Spleen (tissue), 11 donors: ENCODE data around the gene CA12. TPM values are rescaled to one million over a fixed set of nuclear protein-coding genes. Genes with fewer than 3 reads are reported as not detected.

ENCODE experiments used
- DNase-seq: peaks from one replicate; pipeline ENCODE4 v3.0.0-alpha.2; 2020
- H3K27ac ChIP-seq, 8 donors: fragments of 200-600 bp; sonication (generic) in 7 of 8; 1 replicate in 4 of 8; 2 replicates in 4 of 8; pipeline versions ENCODE4 v1.5.0 to v1.8.0; 2016 to 2021; ENCODE audit warnings: inconsistent platforms in 4 of 8, mild to moderate bottlenecking in 4 of 8, moderate library complexity in 1 of 8
- H3K27me3 ChIP-seq, 7 donors: fragments of 200-600 bp; sonication (generic) in 6 of 7; replicated peaks in 1 of 7; 1 replicate in 4 of 7; 2 replicates in 3 of 7; pipeline versions ENCODE4 v1.5.0 to v1.8.0; 2016 to 2021; ENCODE audit warnings: inconsistent platforms in 3 of 7, mild to moderate bottlenecking in 1 of 7
- H3K36me3 ChIP-seq, 6 donors: fragments of 200-600 bp; sonication (generic) in 5 of 6; 1 replicate in 4 of 6; 2 replicates in 2 of 6; pipeline versions ENCODE4 v1.5.0 to v1.8.0; 2016 to 2021; ENCODE audit warnings: inconsistent platforms in 2 of 6
- H3K4me1 ChIP-seq, 6 donors: fragments of 200-600 bp; sonication (generic) in 5 of 6; 1 replicate in 3 of 6; 2 replicates in 3 of 6; pipeline versions ENCODE4 v1.5.0 to v1.8.0; 2016 to 2021; ENCODE audit warnings: inconsistent platforms in 3 of 6
- H3K4me3 ChIP-seq, 8 donors: fragments of 200-600 bp; sonication (generic) in 7 of 8; 1 replicate in 4 of 8; 2 replicates in 4 of 8; pipeline versions ENCODE4 v1.5.0 to v1.8.0; 2016 to 2021; ENCODE audit warnings: inconsistent platforms in 4 of 8, mild to moderate bottlenecking in 4 of 8, moderate library complexity in 2 of 8
- H3K9me3 ChIP-seq, 8 donors: fragments of 200-600 bp; sonication (generic) in 7 of 8; 1 replicate in 4 of 8; 2 replicates in 4 of 8; pipeline versions ENCODE4 v1.5.0 to v1.8.0; 2016 to 2021; ENCODE audit warnings: inconsistent platforms in 4 of 8
- CTCF ChIP-seq, 11 experiments: fragments of 200-600 bp in 7 of 11; fragments of 450-650 bp in 4 of 11; sonication (generic) in 4 of 11; IDR thresholded peaks in 8 of 11; conservative IDR thresholded peaks in 3 of 11; 1 replicate in 7 of 11; 2 replicates in 4 of 11; pipeline versions ENCODE4 v1.4.0 to v1.8.0; 2016 to 2021; ENCODE audit warnings: antibody characterized with exemption in 11 of 11, inconsistent platforms in 4 of 11, mild to moderate bottlenecking in 1 of 11
- POLR2A ChIP-seq, 3 donors: fragments of 450-650 bp; IDR thresholded peaks; one replicate each; pipeline ENCODE4 v1.5.1; 2017; ENCODE audit warnings: antibody characterized with exemption in 3 of 3, mild to moderate bottlenecking in 1 of 3
- POLR2AphosphoS5 ChIP-seq, 3 donors: sonication (generic); formaldehyde crosslinking; IDR thresholded peaks; one replicate each; pipeline ENCODE4 v1.5.1; 2017; ENCODE audit warnings: antibody characterized with exemption in 3 of 3
- WGBS, 5 donors: extraction: QIAGEN DNeasy Blood & Tissue Kit in 3 of 5; methylation state at CpG; one replicate each; pipeline versions ENCODE4 v1.1.5 to v1.1.7; 2013 to 2018; 5-methylcytosine and 5-hydroxymethylcytosine counted together
- intact Hi-C: fragments of 100-400 bp; cut with DNase I; formaldehyde crosslinking; loops from one replicate; pipeline ENCODE4 v1.15.0; 2023; ENCODE audit warnings: low total_unique reads
- polyA plus RNA-seq, 3 donors: library from polyadenylated mRNA; stranded (reverse); fragments of 200-250 nt; gene quantifications; one replicate each; pipeline ENCODE4 v1.2.1, GENCODE V29; 2013
- total RNA-seq, 7 donors: library from RNA; depleted of rRNA in 3 of 7; stranded (reverse); fragments of >200 nt in 3 of 7; fragmentation: NEBNext Ultra II Directional in 4 of 7; extraction: Animal tissue kit (Norgen Biotek cat#: 25700) in 4 of 7; gene quantifications; one replicate each; pipeline versions ENCODE4 v1.1.0 to v1.2.1, GENCODE V29; 2016 to 2021
- donor health status: healthy with polysubstance abuse.
- donor health status: DM: no; HTN: no; CAD: no; lungs with moderate emphysema.
- donor health status: DM: no; HTN: no; CAD: no.
- donor health status: Bipolar disorder and iron deficiency.
- donor health status: healthy.
- donor health status: DM: no; HTN: no; CAD: no.
- donor health status: DM: yes; HTN: yes; CAD: no.

CA12 gene
- total and polyA plus RNA-seq, 10 donors = 0.02 to 3.3 (median 0.42) TPM

DNA sequence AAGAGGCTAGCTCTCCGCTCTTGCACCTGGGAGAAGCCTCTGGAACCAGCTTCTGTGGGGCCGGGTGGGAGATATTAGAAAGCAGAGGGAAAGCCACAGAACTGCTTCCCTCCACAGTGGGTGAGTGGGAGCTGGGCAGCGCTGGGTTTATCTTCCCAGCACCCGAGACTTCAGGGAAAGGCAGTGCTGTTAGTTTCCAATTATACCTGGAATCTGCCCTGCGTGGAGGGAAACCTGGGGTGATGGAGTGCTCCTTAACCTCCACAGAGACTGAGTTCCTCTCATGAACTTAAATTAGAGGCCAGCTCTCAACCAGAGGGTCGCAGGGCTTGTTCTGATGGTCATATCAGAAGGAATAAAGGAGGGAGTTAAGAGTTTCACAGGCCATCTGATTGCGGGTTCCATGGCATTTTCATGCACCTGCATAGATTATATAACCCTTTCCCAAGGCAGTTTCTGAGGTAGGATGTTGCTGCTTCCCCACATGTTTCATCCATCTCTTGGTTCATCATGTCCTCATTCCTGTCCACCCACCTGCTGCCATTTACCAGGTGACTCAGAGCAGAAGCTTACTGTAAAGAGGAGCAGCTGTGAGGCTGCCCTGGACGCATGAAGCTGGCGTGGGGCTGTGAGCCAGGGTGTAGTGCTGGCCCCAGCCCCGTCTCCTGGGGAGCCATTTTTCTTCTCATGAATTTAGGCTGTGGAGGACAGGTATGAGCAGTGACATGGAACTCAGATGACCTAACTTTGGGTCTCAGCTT, 42.5 kb downstream of the CA12 start:
- peaks cover 0 to 5% (median 0%) of the 10 kb centered on the region in 6 donors for H3K4me1 ChIP-seq
- intact Hi-C loops = no loop called here
- no peaks in the 10 kb centered on the region for H3K27me3 ChIP-seq
- WGBS, 5 donors = 84 to 92% (median 91%) methylated on average over 9 to 10 of the region's 10 CpGs
- no peaks in the 10 kb centered on the region for H3K36me3 ChIP-seq
- TF ChIP-seq POLR2AphosphoS5 (IDR thresholded peaks at IDR 0.05) (no peak), CTCF (IDR thresholded peaks at IDR 0.05 in 8 of 11, conservative IDR thresholded peaks at IDR 0.05 in 3 of 11) (no peak), POLR2A (IDR thresholded peaks at IDR 0.05) (no peak)
- no peak overlapping the region for H3K4me3 ChIP-seq
- no peaks in the 10 kb centered on the region for H3K9me3 ChIP-seq
- no peak for DNase-seq
- no peak overlapping the region for H3K27ac ChIP-seq

DNA sequence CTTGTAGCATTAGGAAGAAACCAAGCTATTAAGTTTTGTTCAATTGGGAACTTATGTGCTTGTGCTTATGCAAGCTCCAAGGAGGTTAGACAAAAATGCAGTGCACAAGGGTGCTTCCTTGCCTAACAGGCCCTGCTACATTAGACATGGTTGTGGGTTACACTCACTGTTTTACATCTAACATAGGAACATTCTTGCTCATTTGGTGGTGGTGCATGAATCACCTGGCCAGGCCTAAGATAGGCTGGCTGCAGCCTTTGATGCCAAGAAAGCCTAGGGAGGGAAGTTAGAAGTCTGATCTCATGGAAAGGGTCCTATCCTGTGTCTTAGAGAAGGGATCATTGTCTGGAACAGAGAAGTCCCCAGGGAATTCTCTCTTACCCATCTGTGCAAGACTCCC, 43.5 kb downstream of the CA12 start:
- H3K4me3 ChIP-seq = no peak overlapping the region
- H3K27me3 ChIP-seq = no peaks in the 10 kb centered on the region
- H3K27ac ChIP-seq = no peak overlapping the region
- intact Hi-C loops = no loop called here
- H3K9me3 ChIP-seq = no peaks in the 10 kb centered on the region
- TF ChIP-seq POLR2AphosphoS5 (IDR thresholded peaks at IDR 0.05) (no peak), CTCF (IDR thresholded peaks at IDR 0.05 in 8 of 11, conservative IDR thresholded peaks at IDR 0.05 in 3 of 11) (no peak), POLR2A (IDR thresholded peaks at IDR 0.05) (no peak)
- DNase-seq = no peak
- peaks cover 0 to 4% (median 0%) of the 10 kb centered on the region in 6 donors for H3K4me1 ChIP-seq
- H3K36me3 ChIP-seq = no peaks in the 10 kb centered on the region

DNA sequence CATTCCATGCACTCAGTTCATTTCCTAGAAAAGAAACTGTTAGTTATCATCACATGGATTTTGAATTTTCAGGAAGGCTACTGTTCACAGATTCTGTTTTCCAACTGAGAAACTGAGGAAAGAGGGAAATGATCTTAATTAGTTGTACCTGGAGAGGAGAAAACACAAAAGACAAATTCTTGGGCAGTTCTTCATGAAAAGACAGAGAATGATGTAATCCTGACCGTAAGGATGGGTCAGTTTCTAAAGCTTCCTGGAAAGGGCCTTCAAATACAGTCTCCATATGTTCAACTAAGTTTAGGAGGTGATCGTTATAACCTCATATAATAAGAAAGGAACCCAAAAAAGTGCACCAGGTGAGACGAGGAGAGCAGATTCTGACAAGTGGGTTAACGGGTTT, 44.6 kb downstream of the CA12 start:
- no peaks in the 10 kb centered on the region for H3K4me1 ChIP-seq
- 82 to 91% (median 88%) methylated on average over 4 of the region's 4 CpGs for WGBS, 5 donors
- H3K9me3 ChIP-seq = no peaks in the 10 kb centered on the region
- H3K27ac ChIP-seq = no peak overlapping the region
- DNase-seq = no peak
- H3K4me3 ChIP-seq = no peak overlapping the region
- intact Hi-C loops = no loop called here
- no peaks in the 10 kb centered on the region for H3K27me3 ChIP-seq
- no peaks in the 10 kb centered on the region for H3K36me3 ChIP-seq
- no peak for TF ChIP-seq POLR2AphosphoS5 (IDR thresholded peaks at IDR 0.05)
- no peak for TF ChIP-seq CTCF (IDR thresholded peaks at IDR 0.05 in 8 of 11, conservative IDR thresholded peaks at IDR 0.05 in 3 of 11)
- no peak for TF ChIP-seq POLR2A (IDR thresholded peaks at IDR 0.05)

- no peak for DNase-seq
- Histone ChIP-seq H3K36me3 (no peaks in the 10 kb centered on the region), H3K4me3 (no peak overlapping the region), H3K27ac (no peak overlapping the region), H3K9me3 (no peaks in the 10 kb centered on the region), H3K4me1 (no peaks in the 10 kb centered on the region), H3K27me3 (no peaks in the 10 kb centered on the region)
- 82 to 92% (median 86%) methylated on average over 6 to 8 of the region's 8 CpGs for WGBS, 5 donors
- intact Hi-C loops = no loop called here
- TF ChIP-seq POLR2AphosphoS5 (IDR thresholded peaks at IDR 0.05) = no peak
- no peak for TF ChIP-seq POLR2A (IDR thresholded peaks at IDR 0.05)
- TF ChIP-seq CTCF (IDR thresholded peaks at IDR 0.05 in 8 of 11, conservative IDR thresholded peaks at IDR 0.05 in 3 of 11) = no peak
Observed at GRCh38 chr15:63335543-63336240, 46.0 kb downstream of the CA12 start.
